HEK293 (cell line): ENCODE measurements around the gene PPP6R1.

Experiments
- CTCF ChIA-PET: fragments of 350-600 bp; formaldehyde crosslinking; extraction: SDS; loops from one replicate; lab custom pipeline; 2021; ENCODE audit warnings: antibody characterized with exemption; lab: Yijun Ruan, JAX
- POLR2A ChIA-PET: fragments of 300-600 bp; formaldehyde crosslinking; extraction: SDS; loops from one replicate; lab custom pipeline; 2020; ENCODE audit warnings: antibody characterized with exemption, inconsistent platforms; lab: Yijun Ruan, JAX
- H3K27ac ChIP-seq: fragments of 200-500 bp; sonication (Bioruptor generic); 2 replicates; pipeline ENCODE4 v1.5.1; 2014; ENCODE audit warnings: low read depth, low read length, control low read depth, inconsistent platforms; ENCODE audit errors: extremely low read depth
- H3K36me3 ChIP-seq, 2 experiments: fragments of 200-500 bp in 1 of 2; sonication (Bioruptor generic) in 1 of 2; 1 replicate in 1 of 2; 2 replicates in 1 of 2; pipeline ENCODE4 v1.5.1; 2014 to 2017; ENCODE audit warnings: inconsistent platforms in 2 of 2, low read length in 2 of 2; ENCODE audit not compliant: control insufficient read depth in 2 of 2, insufficient read depth in 1 of 2
- H3K4me1 ChIP-seq: fragments of 200-500 bp; sonication (Bioruptor generic); 2 replicates; pipeline ENCODE4 v1.5.1; 2014; ENCODE audit warnings: mild to moderate bottlenecking, low read length, inconsistent platforms; ENCODE audit not compliant: control insufficient read depth, insufficient read depth
- H3K4me3 ChIP-seq: 2 replicates; pipeline ENCODE4 v1.5.1; 2011; ENCODE audit warnings: low read depth, mild to moderate bottlenecking, control low read depth, low read length, moderate library complexity
- H3K9me3 ChIP-seq: fragments of 200-500 bp; sonication (Bioruptor generic); 2 replicates; pipeline ENCODE4 v1.5.1; 2014; ENCODE audit warnings: low read depth, low read length, inconsistent platforms; ENCODE audit not compliant: control insufficient read depth, insufficient read depth
- GLI2 ChIP-seq: fragments of 450-650 bp; formaldehyde crosslinking; IDR thresholded peaks from 2 replicates; pipeline ENCODE4; 2017; ENCODE audit warnings: missing biosample characterization, missing genetic modification characterization, low read depth, borderline replicate concordance
- KLF16 ChIP-seq: fragments of 450-650 bp; formaldehyde crosslinking; IDR thresholded peaks from 2 replicates; pipeline ENCODE4 v1.5.1; 2017; ENCODE audit warnings: missing biosample characterization, missing genetic modification characterization
- ZEB2 ChIP-seq: fragments of 450-650 bp; formaldehyde crosslinking; IDR thresholded peaks from 2 replicates; pipeline ENCODE4 v1.5.1; 2016; ENCODE audit warnings: missing biosample characterization, missing genetic modification characterization
- ZFHX2 ChIP-seq: fragments of 450-650 bp; formaldehyde crosslinking; conservative IDR thresholded peaks from 2 replicates; pipeline ENCODE4 v1.5.1; 2016; ENCODE audit warnings: missing biosample characterization, missing genetic modification characterization
- ZFP37 ChIP-seq: fragments of 450-650 bp; formaldehyde crosslinking; IDR thresholded peaks from 2 replicates; pipeline ENCODE4 v1.5.1; 2016; ENCODE audit warnings: missing biosample characterization, missing genetic modification characterization
- ZNF169 ChIP-seq: fragments of 450-650 bp; formaldehyde crosslinking; IDR thresholded peaks from 2 replicates; pipeline ENCODE4 v1.5.1; 2016; ENCODE audit warnings: missing biosample characterization, missing genetic modification characterization
- ZNF202 ChIP-seq: fragments of 450-650 bp; formaldehyde crosslinking; IDR thresholded peaks from 2 replicates; pipeline ENCODE4 v1.5.1; 2016; ENCODE audit warnings: missing biosample characterization, missing genetic modification characterization, borderline replicate concordance
- ZNF214 ChIP-seq: fragments of 450-650 bp; formaldehyde crosslinking; IDR thresholded peaks from 2 replicates; pipeline ENCODE4 v1.5.1; 2017; ENCODE audit warnings: missing biosample characterization, mild to moderate bottlenecking, missing genetic modification characterization, borderline replicate concordance
- ZNF24 ChIP-seq: fragments of 450-650 bp; formaldehyde crosslinking; IDR thresholded peaks from 2 replicates; pipeline ENCODE4 v1.5.1; 2016; ENCODE audit warnings: missing biosample characterization, missing genetic modification characterization
- ZNF311 ChIP-seq: fragments of 450-650 bp; formaldehyde crosslinking; IDR thresholded peaks from 2 replicates; pipeline ENCODE4 v1.5.1; 2017; ENCODE audit warnings: missing biosample characterization, missing genetic modification characterization, borderline replicate concordance
- ZNF513 ChIP-seq: fragments of 450-650 bp; IDR thresholded peaks from 2 replicates; pipeline ENCODE4 v1.5.1; 2018; ENCODE audit warnings: missing biosample characterization, missing genetic modification characterization
- ZNF529 ChIP-seq: fragments of 450-650 bp; formaldehyde crosslinking; IDR thresholded peaks from 2 replicates; pipeline ENCODE4 v1.5.1; 2017; ENCODE audit warnings: missing genetic modification characterization, missing biosample characterization; ENCODE audit not compliant: insufficient replicate concordance
- ZNF558 ChIP-seq: fragments of 450-650 bp; formaldehyde crosslinking; IDR thresholded peaks from 2 replicates; pipeline ENCODE4 v1.5.1; 2016; ENCODE audit warnings: missing biosample characterization, missing genetic modification characterization
- TF ChIP-seq, protein P1 (sequence below): fragments of 450-650 bp; formaldehyde crosslinking; IDR thresholded peaks from 2 replicates; pipeline ENCODE4 v1.5.1; 2016; ENCODE audit warnings: missing biosample characterization, missing genetic modification characterization
- TF ChIP-seq, protein P2 (sequence below): fragments of 450-650 bp; formaldehyde crosslinking; IDR thresholded peaks from 2 replicates; pipeline ENCODE4 v1.5.1; 2017; ENCODE audit warnings: missing biosample characterization, missing genetic modification characterization
- TF ChIP-seq, protein P3 (sequence below): fragments of 450-650 bp; formaldehyde crosslinking; IDR thresholded peaks from 2 replicates; pipeline ENCODE4 v1.5.1; 2016; ENCODE audit warnings: missing biosample characterization, missing genetic modification characterization
- TF ChIP-seq, protein P4 (sequence below): fragments of 450-650 bp; formaldehyde crosslinking; IDR thresholded peaks from 2 replicates; pipeline ENCODE4 v1.5.1; 2016; ENCODE audit warnings: missing biosample characterization, missing genetic modification characterization
- TF ChIP-seq, protein P5 (sequence below): fragments of 450-650 bp; formaldehyde crosslinking; IDR thresholded peaks from 2 replicates; pipeline ENCODE4 v1.5.1; 2016; ENCODE audit warnings: missing biosample characterization, missing genetic modification characterization

PPP6R1 gene

DNA sequence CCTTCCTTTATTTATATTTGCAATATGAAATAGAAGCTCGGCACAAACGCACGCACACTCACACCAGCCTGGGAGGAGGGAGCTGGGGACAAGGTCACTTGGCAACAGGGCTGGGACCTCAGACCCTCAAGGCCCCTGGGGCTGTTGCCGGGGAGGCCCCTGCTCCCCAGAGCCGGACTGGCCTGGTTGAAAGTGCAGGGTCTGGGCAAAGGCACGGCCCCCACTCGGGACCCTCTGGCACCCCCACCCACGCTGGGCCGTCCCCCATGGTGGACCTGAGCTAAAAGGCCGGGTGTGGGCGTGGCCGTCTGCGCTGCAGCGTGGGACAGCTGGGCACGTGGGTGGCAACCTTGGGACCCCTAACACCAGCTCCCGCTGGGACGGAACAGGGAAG is 29.0 kb downstream of the PPP6R1 start:
- TF ChIP-seq, protein P1, sequence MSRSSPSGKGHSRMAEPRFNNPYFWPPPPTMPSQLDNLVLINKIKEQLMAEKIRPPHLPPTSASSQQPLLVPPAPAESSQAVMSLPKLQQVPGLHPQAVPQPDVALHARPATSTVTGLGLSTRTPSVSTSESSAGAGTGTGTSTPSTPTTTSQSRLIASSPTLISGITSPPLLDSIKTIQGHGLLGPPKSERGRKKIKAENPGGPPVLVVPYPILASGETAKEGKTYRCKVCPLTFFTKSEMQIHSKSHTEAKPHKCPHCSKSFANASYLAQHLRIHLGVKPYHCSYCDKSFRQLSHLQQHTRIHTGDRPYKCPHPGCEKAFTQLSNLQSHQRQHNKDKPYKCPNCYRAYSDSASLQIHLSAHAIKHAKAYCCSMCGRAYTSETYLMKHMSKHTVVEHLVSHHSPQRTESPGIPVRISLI: no peak
- TF ChIP-seq KLF16 (tag by site-specific recombination) (no peak), ZFHX2 (no peak)
- Histone ChIP-seq H3K4me1 (no peaks in the 10 kb centered on the region), H3K27ac (no peak overlapping the region), H3K4me3 (no peak overlapping the region), H3K36me3 (peaks cover 4 to 78% of the 10 kb centered on the region in 2 experiments), H3K9me3 (no peaks in the 10 kb centered on the region)
- ChIA-PET CTCF (no interaction called here), POLR2A (no interaction called here)

GRCh38 chr19:55229145-55229788 is 29.6 kb downstream of the PPP6R1 start:
- TF ChIP-seq ZNF214 (tag by site-specific recombination) (no peak), ZNF529 (tag by site-specific recombination) (no peak)
- TF ChIP-seq, protein P2, sequence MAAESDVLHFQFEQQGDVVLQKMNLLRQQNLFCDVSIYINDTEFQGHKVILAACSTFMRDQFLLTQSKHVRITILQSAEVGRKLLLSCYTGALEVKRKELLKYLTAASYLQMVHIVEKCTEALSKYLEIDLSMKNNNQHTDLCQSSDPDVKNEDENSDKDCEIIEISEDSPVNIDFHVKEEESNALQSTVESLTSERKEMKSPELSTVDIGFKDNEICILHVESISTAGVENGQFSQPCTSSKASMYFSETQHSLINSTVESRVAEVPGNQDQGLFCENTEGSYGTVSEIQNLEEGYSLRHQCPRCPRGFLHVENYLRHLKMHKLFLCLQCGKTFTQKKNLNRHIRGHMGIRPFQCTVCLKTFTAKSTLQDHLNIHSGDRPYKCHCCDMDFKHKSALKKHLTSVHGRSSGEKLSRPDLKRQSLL: no peak
- TF ChIP-seq, all 188 proteins: peak for 0
- CTCF ChIA-PET: no interaction called here
- POLR2A ChIA-PET: no interaction called here
- H3K36me3 ChIP-seq: peaks cover 4 to 72% of the 10 kb centered on the region in 2 experiments; a peak in 2 of 3 replicates
- no peaks in the 10 kb centered on the region for H3K4me1 ChIP-seq
- H3K9me3 ChIP-seq: no peaks in the 10 kb centered on the region
- H3K27ac ChIP-seq: no peak overlapping the region
- no peak overlapping the region for H3K4me3 ChIP-seq

DNA sequence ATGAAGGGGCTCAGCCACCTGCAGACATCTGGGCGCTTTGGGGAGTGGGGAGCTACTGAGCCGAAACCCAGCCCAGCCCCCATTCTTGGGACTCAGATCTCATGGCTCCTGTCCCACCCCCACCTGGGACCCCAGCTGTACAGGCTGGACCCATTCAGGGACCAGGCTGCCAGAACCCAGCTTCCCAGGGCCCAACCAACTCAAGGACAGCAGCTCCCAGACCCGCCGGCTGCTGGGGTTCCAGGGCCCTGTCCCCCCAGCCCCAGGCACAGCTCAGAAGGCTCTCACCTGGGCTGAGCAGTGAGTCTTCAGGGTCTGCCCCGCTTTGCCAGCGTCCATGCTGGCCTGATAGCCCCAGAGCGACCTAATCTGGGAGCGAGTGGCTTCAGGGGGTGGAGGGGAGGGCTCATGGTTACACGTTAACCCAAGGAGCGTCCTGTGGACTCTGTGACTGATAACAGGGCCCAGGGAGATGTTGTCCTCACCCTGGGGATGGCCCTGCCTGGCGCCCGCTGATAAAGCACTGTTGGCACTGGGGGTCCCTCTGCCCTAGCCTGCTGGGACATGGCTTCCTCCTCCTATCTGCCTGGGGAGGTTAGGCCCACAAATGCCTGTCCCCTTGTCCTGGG is 30.3 kb downstream of the PPP6R1 start, which contains the start of gene TMEM86B:
TSS of gene TMEM86B (minus strand) at position 361 of the 629 bp plus-strand sequence. CDS start at position 339, 22 bp downstream.
- CTCF ChIA-PET: interaction anchor here (0.7 kb wide), 2 partner anchors 15 to 189 kb away, joined by 3 read pairs; no protein-coding TSS in a partner anchor
- Histone ChIP-seq H3K9me3 (no peaks in the 10 kb centered on the region), H3K4me3 (no peak within 1 kb of the TSS), H3K4me1 (no peaks in the 10 kb centered on the region), H3K27ac (no peak within 1 kb of the TSS), H3K36me3 (peaks cover 0 to 69% of the 10 kb centered on the region in 2 experiments; a peak in 2 of 3 replicates)
- POLR2A ChIA-PET: no interaction called here
- TF ChIP-seq ZFP37 (tag by site-specific recombination) (no peak), ZEB2 (tag by site-specific recombination) (no peak), ZNF558 (tag by site-specific recombination) (no peak), ZNF513 (tag by site-specific recombination) (no peak), ZNF311 (tag by site-specific recombination) (no peak), ZNF169 (tag by site-specific recombination) (no peak), ZNF202 (tag by site-specific recombination) (no peak), ZNF24 (no peak), GLI2 (tag by site-specific recombination) (no peak)
- TF ChIP-seq, protein P3, sequence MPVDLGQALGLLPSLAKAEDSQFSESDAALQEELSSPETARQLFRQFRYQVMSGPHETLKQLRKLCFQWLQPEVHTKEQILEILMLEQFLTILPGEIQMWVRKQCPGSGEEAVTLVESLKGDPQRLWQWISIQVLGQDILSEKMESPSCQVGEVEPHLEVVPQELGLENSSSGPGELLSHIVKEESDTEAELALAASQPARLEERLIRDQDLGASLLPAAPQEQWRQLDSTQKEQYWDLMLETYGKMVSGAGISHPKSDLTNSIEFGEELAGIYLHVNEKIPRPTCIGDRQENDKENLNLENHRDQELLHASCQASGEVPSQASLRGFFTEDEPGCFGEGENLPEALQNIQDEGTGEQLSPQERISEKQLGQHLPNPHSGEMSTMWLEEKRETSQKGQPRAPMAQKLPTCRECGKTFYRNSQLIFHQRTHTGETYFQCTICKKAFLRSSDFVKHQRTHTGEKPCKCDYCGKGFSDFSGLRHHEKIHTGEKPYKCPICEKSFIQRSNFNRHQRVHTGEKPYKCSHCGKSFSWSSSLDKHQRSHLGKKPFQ (tag by site-specific recombination): no peak
- TF ChIP-seq, protein P4, sequence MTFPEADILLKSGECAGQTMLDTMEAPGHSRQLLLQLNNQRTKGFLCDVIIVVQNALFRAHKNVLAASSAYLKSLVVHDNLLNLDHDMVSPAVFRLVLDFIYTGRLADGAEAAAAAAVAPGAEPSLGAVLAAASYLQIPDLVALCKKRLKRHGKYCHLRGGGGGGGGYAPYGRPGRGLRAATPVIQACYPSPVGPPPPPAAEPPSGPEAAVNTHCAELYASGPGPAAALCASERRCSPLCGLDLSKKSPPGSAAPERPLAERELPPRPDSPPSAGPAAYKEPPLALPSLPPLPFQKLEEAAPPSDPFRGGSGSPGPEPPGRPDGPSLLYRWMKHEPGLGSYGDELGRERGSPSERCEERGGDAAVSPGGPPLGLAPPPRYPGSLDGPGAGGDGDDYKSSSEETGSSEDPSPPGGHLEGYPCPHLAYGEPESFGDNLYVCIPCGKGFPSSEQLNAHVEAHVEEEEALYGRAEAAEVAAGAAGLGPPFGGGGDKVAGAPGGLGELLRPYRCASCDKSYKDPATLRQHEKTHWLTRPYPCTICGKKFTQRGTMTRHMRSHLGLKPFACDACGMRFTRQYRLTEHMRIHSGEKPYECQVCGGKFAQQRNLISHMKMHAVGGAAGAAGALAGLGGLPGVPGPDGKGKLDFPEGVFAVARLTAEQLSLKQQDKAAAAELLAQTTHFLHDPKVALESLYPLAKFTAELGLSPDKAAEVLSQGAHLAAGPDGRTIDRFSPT (tag by site-specific recombination): no peak
- TF ChIP-seq, protein P5, sequence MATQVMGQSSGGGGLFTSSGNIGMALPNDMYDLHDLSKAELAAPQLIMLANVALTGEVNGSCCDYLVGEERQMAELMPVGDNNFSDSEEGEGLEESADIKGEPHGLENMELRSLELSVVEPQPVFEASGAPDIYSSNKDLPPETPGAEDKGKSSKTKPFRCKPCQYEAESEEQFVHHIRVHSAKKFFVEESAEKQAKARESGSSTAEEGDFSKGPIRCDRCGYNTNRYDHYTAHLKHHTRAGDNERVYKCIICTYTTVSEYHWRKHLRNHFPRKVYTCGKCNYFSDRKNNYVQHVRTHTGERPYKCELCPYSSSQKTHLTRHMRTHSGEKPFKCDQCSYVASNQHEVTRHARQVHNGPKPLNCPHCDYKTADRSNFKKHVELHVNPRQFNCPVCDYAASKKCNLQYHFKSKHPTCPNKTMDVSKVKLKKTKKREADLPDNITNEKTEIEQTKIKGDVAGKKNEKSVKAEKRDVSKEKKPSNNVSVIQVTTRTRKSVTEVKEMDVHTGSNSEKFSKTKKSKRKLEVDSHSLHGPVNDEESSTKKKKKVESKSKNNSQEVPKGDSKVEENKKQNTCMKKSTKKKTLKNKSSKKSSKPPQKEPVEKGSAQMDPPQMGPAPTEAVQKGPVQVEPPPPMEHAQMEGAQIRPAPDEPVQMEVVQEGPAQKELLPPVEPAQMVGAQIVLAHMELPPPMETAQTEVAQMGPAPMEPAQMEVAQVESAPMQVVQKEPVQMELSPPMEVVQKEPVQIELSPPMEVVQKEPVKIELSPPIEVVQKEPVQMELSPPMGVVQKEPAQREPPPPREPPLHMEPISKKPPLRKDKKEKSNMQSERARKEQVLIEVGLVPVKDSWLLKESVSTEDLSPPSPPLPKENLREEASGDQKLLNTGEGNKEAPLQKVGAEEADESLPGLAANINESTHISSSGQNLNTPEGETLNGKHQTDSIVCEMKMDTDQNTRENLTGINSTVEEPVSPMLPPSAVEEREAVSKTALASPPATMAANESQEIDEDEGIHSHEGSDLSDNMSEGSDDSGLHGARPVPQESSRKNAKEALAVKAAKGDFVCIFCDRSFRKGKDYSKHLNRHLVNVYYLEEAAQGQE (tag by site-specific recombination): no peak
